Type B pancreatic cell (in vitro differentiated cells): ENCODE results near the gene SFT2D1. TPM values are rescaled to one million over a fixed set of nuclear protein-coding genes. Genes with fewer than 3 reads are reported as not detected.
"Not testable (repeated sequence)": the region's sequence is repeated elsewhere in the genome, so short reads cannot be mapped to it uniquely, and the experiment has no call there.

Experiments used
- DNase-seq: peaks from one replicate; pipeline ENCODE4 v3.0.0; 2021; ENCODE audit warnings: mixed read lengths; ENCODE audit not compliant: unreplicated experiment; ENCODE audit errors: extremely low spot score
- H3K27ac Mint-ChIP-seq: 2 replicates; pipeline ENCODE4 v1.8.0; 2021; ENCODE audit warnings: mild to moderate bottlenecking, mixed read lengths
- H3K27me3 Mint-ChIP-seq: 2 replicates; pipeline ENCODE4 v1.8.0; 2021; ENCODE audit warnings: mixed read lengths
- H3K36me3 Mint-ChIP-seq: 2 replicates; pipeline ENCODE4 v1.8.0; 2021; ENCODE audit warnings: mixed read lengths
- H3K4me1 Mint-ChIP-seq: one replicate; pipeline ENCODE4 v1.8.0; 2021; ENCODE audit warnings: mixed read lengths; ENCODE audit not compliant: unreplicated experiment
- H3K4me3 Mint-ChIP-seq: 2 replicates; pipeline ENCODE4 v1.8.0; 2021; ENCODE audit warnings: mild to moderate bottlenecking, mixed read lengths
- H3K9me3 Mint-ChIP-seq: 2 replicates; pipeline ENCODE4 v1.8.0; 2021; ENCODE audit warnings: mixed read lengths
- total RNA-seq: library from RNA; stranded (reverse); gene quantifications from 2 replicates; pipeline ENCODE4 v1.2.1, GENCODE V29; 2021; ENCODE audit warnings: low replicate concordance
- TF ChIP-seq, protein P1 (sequence below): fragments of 200-600 bp; sonication (generic); conservative IDR thresholded peaks from 2 replicates; pipeline ENCODE4 v1.5.0; 2021; ENCODE audit warnings: antibody characterized with exemption, mild to moderate bottlenecking

Gene SFT2D1
- total RNA-seq, 1 donor from 2014 or later: 29.5 TPM

DNA sequence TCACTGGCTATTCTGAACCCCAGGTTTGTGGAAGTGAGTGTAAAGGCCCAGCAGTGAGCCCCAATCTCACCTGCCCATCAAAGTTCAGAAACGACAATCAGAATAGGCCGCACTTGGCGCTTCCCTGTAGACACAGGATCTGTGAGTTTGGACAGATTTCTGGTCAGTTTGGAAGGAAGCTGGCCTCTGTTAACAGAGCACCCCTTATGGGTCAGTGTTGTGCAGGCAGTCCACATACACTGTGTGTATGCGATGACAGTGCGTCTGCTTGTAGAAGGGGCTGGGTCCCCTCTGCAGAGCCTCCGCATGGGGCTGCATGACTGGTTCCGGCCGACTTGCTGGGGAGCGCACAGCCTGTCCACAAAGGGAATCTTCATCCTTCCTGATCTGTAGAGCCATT, 43.8 kb upstream of the SFT2D1 start:
- no peaks in the 10 kb centered on the region for H3K27me3 Mint-ChIP-seq
- no peaks in the 10 kb centered on the region for H3K36me3 Mint-ChIP-seq
- H3K4me3 Mint-ChIP-seq: no peak overlapping the region
- no peak overlapping the region for H3K27ac Mint-ChIP-seq
- peaks cover 5% of the 10 kb centered on the region for H3K4me1 Mint-ChIP-seq
- no peak for DNase-seq
- TF ChIP-seq, protein P1, sequence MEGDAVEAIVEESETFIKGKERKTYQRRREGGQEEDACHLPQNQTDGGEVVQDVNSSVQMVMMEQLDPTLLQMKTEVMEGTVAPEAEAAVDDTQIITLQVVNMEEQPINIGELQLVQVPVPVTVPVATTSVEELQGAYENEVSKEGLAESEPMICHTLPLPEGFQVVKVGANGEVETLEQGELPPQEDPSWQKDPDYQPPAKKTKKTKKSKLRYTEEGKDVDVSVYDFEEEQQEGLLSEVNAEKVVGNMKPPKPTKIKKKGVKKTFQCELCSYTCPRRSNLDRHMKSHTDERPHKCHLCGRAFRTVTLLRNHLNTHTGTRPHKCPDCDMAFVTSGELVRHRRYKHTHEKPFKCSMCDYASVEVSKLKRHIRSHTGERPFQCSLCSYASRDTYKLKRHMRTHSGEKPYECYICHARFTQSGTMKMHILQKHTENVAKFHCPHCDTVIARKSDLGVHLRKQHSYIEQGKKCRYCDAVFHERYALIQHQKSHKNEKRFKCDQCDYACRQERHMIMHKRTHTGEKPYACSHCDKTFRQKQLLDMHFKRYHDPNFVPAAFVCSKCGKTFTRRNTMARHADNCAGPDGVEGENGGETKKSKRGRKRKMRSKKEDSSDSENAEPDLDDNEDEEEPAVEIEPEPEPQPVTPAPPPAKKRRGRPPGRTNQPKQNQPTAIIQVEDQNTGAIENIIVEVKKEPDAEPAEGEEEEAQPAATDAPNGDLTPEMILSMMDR: no peak
- H3K9me3 Mint-ChIP-seq: no peaks in the 10 kb centered on the region

DNA sequence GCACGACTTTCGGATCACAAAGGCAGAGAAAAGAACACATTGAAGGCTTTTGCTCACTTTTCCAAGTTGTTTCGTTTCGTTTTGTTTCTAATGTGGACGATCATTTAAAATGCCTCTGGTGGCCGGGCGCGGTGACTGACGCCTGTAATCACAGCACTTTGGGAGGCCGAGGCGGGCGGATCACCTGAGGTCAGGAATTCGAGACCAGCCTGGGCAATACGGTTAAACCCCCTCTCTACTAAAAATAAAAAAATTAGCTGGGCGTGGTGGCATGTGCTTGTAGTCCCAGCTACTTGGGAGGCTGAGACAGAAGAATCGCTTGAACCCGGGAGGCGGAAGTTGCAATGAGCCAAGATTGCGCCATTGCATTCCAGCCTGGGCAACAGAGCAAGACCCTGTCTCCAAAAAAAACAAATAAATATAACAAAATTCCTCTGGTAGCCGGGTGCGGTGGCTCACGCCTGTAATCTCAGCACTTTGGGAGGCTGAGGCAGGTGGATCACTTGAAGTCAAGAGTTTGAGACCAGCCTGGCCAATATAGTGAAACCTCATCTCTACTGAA, 41.5 kb upstream of the SFT2D1 start:
- TF ChIP-seq, protein P1: peak; percentile 67
- peak overlapping the region; percentile 98 for H3K27ac Mint-ChIP-seq
- not testable (repeated sequence) for H3K36me3 Mint-ChIP-seq

DNA sequence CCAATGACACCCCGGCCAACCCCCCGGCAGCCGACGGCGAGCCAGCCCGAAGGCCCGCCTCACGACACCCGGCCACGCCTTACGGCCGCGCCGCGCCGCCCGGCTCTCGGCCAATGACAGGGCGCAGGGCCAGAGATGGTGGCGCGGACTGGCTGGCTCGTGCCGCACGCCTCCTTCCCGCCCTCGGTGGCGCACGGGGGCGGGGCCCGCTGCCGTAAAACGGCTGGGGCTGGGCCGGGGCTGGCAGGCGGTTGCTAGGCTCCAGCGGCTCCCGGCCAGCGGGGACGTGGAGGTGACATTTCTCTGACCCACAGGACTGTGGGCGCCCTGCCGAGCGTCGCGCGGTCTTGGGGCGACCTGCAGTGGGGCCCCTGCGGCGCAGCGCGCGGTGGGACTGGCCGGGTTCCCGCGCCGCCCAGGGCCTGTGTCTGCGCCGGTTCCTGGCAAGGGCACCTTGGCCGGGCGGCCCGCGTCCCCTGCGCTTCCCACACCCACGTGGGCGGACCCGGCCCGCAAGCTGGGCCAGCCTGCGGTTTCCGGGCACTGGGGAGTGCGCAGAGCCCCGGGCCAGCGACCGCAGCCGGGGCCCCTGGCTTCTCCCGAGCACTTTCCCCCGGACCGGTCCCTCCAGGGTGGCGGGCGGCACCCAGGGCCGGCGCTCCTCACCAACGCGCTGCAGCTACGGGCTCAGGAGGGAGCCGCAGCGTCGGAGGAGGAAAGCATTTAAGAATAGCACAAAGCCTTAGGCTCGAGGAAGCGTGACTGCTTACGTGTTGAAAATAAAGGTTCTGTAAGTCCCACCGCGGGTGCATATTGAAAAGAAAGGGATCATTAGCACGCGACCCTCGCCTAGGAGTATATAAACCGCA, 40.8 kb upstream of the SFT2D1 start, which contains the start of gene MPC1:
TSS of gene MPC1 (minus strand) at position 8 of the 869 bp plus-strand sequence. CDS start 64 bp downstream, outside the sequence.
- peak within 1 kb of the TSS; percentile 98 for H3K27ac Mint-ChIP-seq
- no peaks in the 10 kb centered on the region for H3K36me3 Mint-ChIP-seq
- no peaks in the 10 kb centered on the region for H3K27me3 Mint-ChIP-seq
- no peaks in the 10 kb centered on the region for H3K9me3 Mint-ChIP-seq
- DNase-seq: peak; percentile 98
- peaks cover 5% of the 10 kb centered on the region for H3K4me1 Mint-ChIP-seq
- peak within 1 kb of the TSS; percentile 93 for H3K4me3 Mint-ChIP-seq
- TF ChIP-seq, protein P1: no peak

More for the DNA sequence above, 41.5 kb upstream of the SFT2D1 start:
- not testable (repeated sequence) for DNase-seq, H3K27me3 Mint-ChIP-seq, H3K4me1 Mint-ChIP-seq, H3K9me3 Mint-ChIP-seq
- H3K4me3 Mint-ChIP-seq: peak overlapping the region; percentile 93

DNA sequence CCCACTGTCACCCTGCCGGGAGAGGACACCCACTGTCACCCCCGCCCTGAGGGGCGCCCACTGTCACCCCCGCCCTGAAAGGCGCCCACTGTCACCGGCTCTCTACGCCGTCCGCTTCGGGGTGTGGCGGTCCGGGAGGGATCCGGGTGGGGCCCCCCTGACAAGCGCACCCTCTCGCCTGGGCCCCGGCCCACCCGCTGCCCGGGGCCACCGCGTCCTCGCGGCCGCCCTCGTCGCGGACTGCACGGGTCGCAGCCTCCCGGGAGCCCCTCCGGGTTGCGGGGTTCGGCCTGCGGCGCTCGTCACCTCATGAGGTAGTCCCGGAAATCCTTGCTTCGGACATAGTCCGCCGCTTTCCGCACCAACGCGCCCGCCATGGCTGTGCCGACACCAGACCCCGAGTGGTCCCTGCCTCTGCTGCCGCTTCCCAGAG, 40.2 kb upstream of the SFT2D1 start:
- Mint-ChIP-seq H3K9me3 (no peaks in the 10 kb centered on the region), H3K36me3 (no peaks in the 10 kb centered on the region), H3K4me1 (peaks cover 5% of the 10 kb centered on the region), H3K4me3 (peak overlapping the region; percentile 92), H3K27ac (no peak overlapping the region), H3K27me3 (no peaks in the 10 kb centered on the region)
- DNase-seq: no peak
- TF ChIP-seq, protein P1: no peak

DNA sequence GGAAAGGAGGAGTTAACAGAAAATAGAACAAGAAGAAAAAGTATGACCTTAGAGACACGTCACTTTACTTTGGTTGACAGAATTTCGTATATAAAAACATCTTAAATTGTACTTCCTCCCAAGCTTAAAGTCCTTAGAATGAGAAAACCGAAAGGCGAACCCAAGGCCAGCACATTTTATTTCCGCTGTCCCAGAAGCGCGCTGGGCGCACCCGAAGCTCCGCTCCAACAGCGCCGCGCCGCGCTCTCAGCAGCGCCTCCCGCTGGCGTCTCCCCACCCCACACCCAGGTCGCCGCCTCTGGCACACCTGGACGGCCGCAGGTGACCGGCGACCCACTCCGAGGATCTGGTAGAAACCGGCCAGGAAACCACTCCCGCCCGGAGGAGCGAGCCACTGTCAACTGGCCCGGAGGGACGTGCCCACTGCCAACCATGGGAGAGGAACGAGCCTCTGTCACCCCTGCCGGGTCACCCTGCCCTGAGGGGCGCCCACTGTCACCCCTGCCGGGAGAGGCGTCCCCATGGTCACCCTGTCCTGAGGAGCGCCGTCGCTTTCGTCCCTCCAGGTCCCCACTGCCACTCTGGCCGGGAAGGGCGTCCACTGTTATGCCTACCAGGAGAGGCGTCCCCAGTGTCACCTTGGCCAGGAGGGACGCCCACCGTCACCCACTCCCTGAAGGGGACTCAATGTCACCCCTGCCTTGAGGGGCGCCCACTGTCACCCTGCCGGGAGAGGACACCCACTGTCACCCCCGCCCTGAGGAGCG, 39.6 kb upstream of the SFT2D1 start:
- peak; percentile 83 for DNase-seq
- Mint-ChIP-seq H3K36me3 (no peaks in the 10 kb centered on the region), H3K4me3 (peak overlapping the region; percentile 92), H3K4me1 (peaks cover 5% of the 10 kb centered on the region), H3K27me3 (no peaks in the 10 kb centered on the region), H3K27ac (peak overlapping the region; percentile 86), H3K9me3 (no peaks in the 10 kb centered on the region)
- TF ChIP-seq, protein P1: peak; percentile 82
